T47D (cell line): ENCODE results near the gene GALNT17.

Experiments
- DNase-seq, 2 experiments: peaks; one replicate each; pipeline versions ENCODE4 v3.0.0 to v3.0.0-alpha.2; 2011 to 2012; ENCODE audit warnings: low read depth in 1 of 2, low spot score in 1 of 2
- JUND ChIP-seq: IDR thresholded peaks from 2 replicates; pipeline ENCODE4 v1.6.1; 2012; ENCODE audit warnings: low read depth
- in situ Hi-C: cut with HindIII; loops from 2 replicates; pipeline ENCODE4 v1.10.0; 2016; ENCODE audit warnings: low sequenced_read_pairs, low pct_unique_long_range_greater_than_20kb

The GALNT17 gene

GRCh38 chr7:71594736-71595135 is 462.8 kb downstream of the GALNT17 start:
- no peak for TF ChIP-seq JUND
- in situ Hi-C loops, result no loop called here
- DNase-seq, result no peak

- in situ Hi-C loops, result no loop called here
Observed at GRCh38 chr7:71595176-71595575, 463.2 kb downstream of the GALNT17 start.

GRCh38 chr7:71598553-71598952 is 466.6 kb downstream of the GALNT17 start:
- DNase-seq, result no peak
- TF ChIP-seq JUND, result no peak
- in situ Hi-C loops, result no loop called here

More at GRCh38 chr7:71595176-71595575, 463.2 kb downstream of the GALNT17 start:
- DNase-seq, result no peak
- no peak for TF ChIP-seq JUND

- in situ Hi-C loops, result no loop called here
- no peak for TF ChIP-seq JUND
- no peak for DNase-seq
Observed at GRCh38 chr7:71601851-71602250, 469.9 kb downstream of the GALNT17 start.

- no peak for DNase-seq
- TF ChIP-seq JUND, result no peak
- in situ Hi-C loops, result no loop called here
Observed at GRCh38 chr7:71604818-71605414, 473.0 kb downstream of the GALNT17 start.

GRCh38 chr7:71611986-71612385 is 480.0 kb downstream of the GALNT17 start:
- TF ChIP-seq JUND, result no peak
- in situ Hi-C loops, result no loop called here
- no peak for DNase-seq

GRCh38 chr7:71612911-71613310 is 481.0 kb downstream of the GALNT17 start:
- TF ChIP-seq JUND, result no peak
- DNase-seq, result no peak
- in situ Hi-C loops, result no loop called here

GRCh38 chr7:71613313-71613712 is 481.4 kb downstream of the GALNT17 start:
- in situ Hi-C loops, result no loop called here
- no peak for DNase-seq
- TF ChIP-seq JUND, result no peak

GRCh38 chr7:71615017-71615416 is 483.1 kb downstream of the GALNT17 start:
- DNase-seq, result no peak
- in situ Hi-C loops, result no loop called here
- TF ChIP-seq JUND, result no peak

- in situ Hi-C loops, result no loop called here
- no peak for DNase-seq
- TF ChIP-seq JUND, result no peak
Observed at GRCh38 chr7:71616217-71616616, 484.3 kb downstream of the GALNT17 start.

GRCh38 chr7:71618278-71618677 is 486.3 kb downstream of the GALNT17 start:
- DNase-seq, result no peak
- in situ Hi-C loops, result no loop called here
- no peak for TF ChIP-seq JUND

- DNase-seq, result peak in 1 of 2 experiments; percentile 45
- TF ChIP-seq JUND, result no peak
- in situ Hi-C loops, result no loop called here
Observed at GRCh38 chr7:71625545-71625944, 493.6 kb downstream of the GALNT17 start.

- TF ChIP-seq JUND, result no peak
- DNase-seq, result no peak
- in situ Hi-C loops, result no loop called here
Observed at GRCh38 chr7:71626206-71626605, 494.3 kb downstream of the GALNT17 start.

GRCh38 chr7:71627651-71628050 is 495.7 kb downstream of the GALNT17 start:
- in situ Hi-C loops, result no loop called here
- TF ChIP-seq JUND, result no peak
- DNase-seq, result no peak
